Measurements from ENCODE around the gene ARHGAP10. TPM values are rescaled to one million over a fixed set of nuclear protein-coding genes. Genes with fewer than 3 reads are reported as not detected.
A peak's percentile ranks its signal among the peaks of the same experiment; 100 is the strongest.

ARHGAP10 gene
- total RNA-seq, 1 experiment from 2014 or later: 25.0 TPM

DNA sequence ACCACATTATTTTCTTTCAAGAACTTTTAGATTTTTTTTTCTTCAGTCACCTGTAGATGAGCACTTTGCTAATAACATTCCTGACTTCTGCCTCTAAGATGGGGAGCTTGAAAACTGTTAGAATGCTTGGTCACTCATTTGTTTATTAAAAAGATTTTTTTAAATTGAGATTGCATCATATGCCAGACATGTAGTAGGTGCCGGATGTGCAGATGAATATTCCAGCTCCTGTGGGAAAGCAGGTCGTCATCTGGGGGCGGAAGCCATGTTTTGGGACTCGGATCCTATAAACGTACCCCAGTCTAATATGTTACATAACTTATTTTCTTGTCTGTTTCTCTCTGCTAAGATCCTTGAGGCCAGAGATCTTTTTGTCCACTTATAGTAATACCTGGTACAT is 236.8 kb downstream of the ARHGAP10 start:
- Histone ChIP-seq H3K4me1 (no peaks in the 10 kb centered on the region), H3K4me3 (no peak overlapping the region), H3K36me3 (peaks cover 10% of the 10 kb centered on the region), H3K27ac (no peak overlapping the region), H3K9me3 (replicated peaks) (no peaks in the 10 kb centered on the region), H3K27me3 (no peaks in the 10 kb centered on the region)
- DNase-seq: no peak

DNA sequence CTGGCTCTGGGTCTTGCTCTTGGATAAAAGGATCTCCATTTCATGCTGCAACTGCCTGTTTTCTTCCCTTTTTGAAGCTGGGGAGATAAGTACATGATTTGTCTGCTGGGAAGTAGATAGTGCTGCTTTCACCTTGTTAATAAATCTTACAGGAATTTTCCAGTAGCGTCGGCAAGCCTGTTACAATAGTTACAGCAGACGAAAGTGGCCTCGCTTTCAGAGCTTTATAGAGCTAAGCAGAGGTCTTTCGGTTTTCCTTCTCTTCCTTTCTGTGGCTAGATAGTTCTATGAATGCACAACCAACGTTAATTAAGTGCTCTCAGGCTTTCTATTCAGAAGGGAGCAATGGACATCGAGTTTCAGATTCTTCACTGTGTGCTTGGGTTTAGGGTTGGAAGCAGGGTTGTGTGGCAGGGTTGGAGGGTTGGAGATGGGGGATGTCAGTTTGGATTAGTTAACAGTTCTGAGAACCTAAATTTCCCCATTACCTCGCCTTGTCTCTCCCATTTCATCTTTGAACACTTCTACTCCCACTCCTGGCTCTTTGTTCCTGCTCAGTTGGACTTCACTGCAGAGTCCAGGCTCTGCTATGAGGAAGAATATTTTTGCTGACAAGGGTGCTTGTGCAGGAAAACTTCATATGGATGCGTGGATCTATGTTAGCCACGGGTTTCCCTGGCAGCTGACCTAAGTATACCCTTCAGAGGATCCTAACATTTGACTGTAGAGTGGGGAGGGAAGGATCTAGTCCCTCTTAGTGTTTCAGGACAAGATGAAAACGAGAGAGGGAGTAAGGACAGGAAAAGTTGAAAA is 237.9 kb downstream of the ARHGAP10 start:
- peaks cover 10% of the 10 kb centered on the region for H3K36me3 ChIP-seq
- DNase-seq: no peak
- H3K4me1 ChIP-seq: no peaks in the 10 kb centered on the region
- no peaks in the 10 kb centered on the region for H3K9me3 ChIP-seq (replicated peaks)
- H3K27me3 ChIP-seq: no peaks in the 10 kb centered on the region
- no peak overlapping the region for H3K27ac ChIP-seq
- H3K4me3 ChIP-seq: no peak overlapping the region

DNA sequence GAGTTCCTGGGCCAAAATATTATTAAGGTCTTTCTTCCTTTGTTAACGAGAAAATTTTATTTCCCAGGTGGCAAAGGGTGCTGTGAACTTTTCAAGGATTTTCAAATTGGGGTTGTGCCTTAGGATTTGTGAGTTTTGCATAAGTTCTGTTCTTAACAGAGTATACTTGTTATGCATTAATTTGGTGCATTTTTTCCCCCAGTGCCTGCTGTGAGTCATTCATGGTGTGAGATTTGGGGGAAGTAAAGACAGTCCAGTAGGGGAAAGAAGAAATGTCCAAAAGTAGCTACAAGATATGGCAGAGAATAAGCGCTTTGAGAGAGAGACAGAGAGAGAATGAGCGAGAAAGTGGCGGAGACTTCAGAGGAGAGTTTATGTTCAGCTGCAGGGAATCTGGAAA is 239.2 kb downstream of the ARHGAP10 start:
- no peaks in the 10 kb centered on the region for H3K4me1 ChIP-seq
- no peak overlapping the region for H3K4me3 ChIP-seq
- no peak for DNase-seq
- H3K27ac ChIP-seq: no peak overlapping the region
- H3K9me3 ChIP-seq (replicated peaks): no peaks in the 10 kb centered on the region
- no peaks in the 10 kb centered on the region for H3K27me3 ChIP-seq
- peaks cover 10% of the 10 kb centered on the region for H3K36me3 ChIP-seq

DNA sequence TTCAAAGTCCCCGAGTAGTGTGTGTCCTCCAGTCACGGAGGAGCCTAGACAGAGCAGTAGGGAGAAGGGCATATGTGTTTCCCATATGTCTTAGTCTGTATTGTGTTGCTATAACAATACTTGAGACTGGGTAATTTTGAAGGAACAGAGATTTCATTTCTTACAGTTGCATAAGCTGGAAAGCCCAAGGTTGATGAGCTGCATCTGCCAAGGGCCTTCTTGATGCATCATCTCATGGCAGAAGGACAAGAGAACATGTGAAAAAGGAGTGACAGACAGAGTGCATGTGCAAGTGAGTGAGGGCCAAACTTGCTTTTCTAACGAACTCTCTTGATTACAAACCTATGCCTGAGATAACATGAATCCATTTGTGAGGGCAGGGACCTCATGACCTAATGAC is 243.4 kb downstream of the ARHGAP10 start:
- H3K27ac ChIP-seq: no peak overlapping the region

DNA sequence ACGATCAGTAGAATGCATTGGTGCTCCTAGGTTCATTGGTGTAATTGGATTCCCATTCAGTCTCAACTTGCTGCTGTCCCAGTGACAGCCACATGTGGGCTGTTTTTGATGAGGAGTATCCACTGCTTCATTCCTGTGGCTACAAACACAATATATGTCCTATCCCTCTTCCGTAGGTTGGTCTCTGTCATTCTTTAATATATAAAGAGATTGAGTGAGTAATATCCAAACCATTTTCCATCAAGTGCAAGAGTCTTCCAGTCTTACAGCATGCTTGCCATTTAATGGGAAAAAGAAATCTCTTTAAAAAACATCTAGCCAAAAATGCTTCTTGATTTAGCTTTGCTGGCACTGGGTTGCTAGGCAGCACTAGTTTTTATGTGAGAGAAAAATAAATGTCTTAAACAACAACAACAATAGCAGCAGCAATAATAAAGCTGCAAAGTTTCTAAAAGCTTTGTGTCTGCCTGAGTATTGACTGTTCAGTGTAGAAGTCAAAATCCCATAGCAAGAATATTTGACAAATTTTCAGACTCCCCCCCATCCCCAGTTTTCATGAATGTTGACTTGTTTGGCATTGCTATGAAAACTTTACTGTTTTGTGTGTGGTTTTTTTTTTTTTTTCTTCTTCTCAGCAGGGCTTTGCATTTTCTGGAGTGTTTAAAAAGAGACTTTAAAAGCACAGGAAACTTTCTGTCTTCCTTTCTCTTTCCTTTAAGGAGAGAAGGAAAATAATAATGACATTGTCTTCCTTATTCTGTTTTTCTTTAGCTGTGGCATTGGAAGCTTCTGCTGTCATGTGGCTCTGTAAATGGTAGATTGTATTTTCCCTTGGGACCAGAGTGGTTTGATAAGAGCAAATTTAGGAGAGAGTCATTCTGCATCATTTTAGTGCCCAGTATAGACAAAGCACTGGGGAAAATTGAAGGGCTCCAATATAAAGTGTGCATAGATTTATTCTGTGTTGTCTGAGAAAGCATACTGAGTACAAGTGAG is 244.3 kb downstream of the ARHGAP10 start:
- peaks cover 3% of the 10 kb centered on the region; the same call in 1 of the 2 replicates for H3K9me3 ChIP-seq (replicated peaks)
- no peak overlapping the region for H3K4me3 ChIP-seq
- no peak for DNase-seq
- H3K27me3 ChIP-seq: no peaks in the 10 kb centered on the region
- no peaks in the 10 kb centered on the region; the same call in 1 of the 2 replicates for H3K36me3 ChIP-seq
- H3K27ac ChIP-seq: no peak overlapping the region
- no peaks in the 10 kb centered on the region for H3K4me1 ChIP-seq

More for the DNA sequence above, 243.4 kb downstream of the ARHGAP10 start:
- H3K36me3 ChIP-seq: no peaks in the 10 kb centered on the region; the same call in 1 of the 2 replicates
- H3K4me1 ChIP-seq: no peaks in the 10 kb centered on the region
- no peak overlapping the region for H3K4me3 ChIP-seq
- no peaks in the 10 kb centered on the region for H3K27me3 ChIP-seq
- peaks cover 3% of the 10 kb centered on the region; the same call in 1 of the 2 replicates for H3K9me3 ChIP-seq (replicated peaks)
- no peak for DNase-seq

DNA sequence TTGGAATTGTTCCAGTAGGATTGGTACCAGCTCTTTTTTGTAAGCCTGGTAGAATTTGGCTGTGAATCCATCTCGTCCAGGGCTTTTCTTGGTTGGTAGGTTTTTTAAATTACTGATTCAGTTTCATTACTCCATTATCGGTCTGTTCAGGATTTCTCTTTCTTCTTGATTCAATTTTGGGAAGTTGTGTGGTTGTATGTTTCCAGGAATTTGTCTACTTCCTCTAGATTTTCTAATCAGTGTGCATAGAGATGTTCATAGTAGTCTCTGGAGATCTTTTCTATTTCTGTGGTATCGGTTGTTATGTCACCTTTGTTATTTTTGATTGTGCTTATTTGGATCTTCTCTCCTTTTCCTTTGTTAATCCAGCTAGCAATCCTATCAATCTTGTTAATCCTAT is 248.7 kb downstream of the ARHGAP10 start:
- no peak for DNase-seq
- Histone ChIP-seq H3K9me3 (replicated peaks) (peaks cover 3% of the 10 kb centered on the region; the same call in 1 of the 2 replicates), H3K27me3 (no peaks in the 10 kb centered on the region), H3K27ac (no peak overlapping the region), H3K4me1 (no peaks in the 10 kb centered on the region), H3K4me3 (no peak overlapping the region), H3K36me3 (no peaks in the 10 kb centered on the region)

DNA sequence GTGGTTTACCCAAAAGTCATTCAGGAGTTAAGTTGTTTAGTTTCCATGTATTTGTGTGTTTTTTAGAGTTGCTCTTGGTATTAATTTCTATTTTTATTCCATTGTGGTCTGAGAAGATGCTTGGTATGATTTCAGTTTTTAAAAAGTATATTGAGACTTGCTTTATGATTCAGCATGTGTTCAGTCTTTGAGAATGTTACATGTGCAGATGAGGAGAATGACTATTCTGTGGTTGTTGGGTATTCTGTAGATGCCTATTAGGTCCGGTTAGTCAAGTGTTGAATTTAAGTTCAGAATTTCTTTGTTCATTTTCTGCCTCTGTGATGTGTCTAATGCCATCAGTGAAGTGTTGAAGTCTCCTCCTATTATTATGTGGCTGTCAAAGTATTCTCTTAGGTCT is 249.4 kb downstream of the ARHGAP10 start:
- no peak for DNase-seq
- Histone ChIP-seq H3K4me3 (no peak overlapping the region), H3K4me1 (no peaks in the 10 kb centered on the region), H3K27me3 (no peaks in the 10 kb centered on the region), H3K36me3 (no peaks in the 10 kb centered on the region), H3K27ac (no peak overlapping the region), H3K9me3 (replicated peaks) (peaks cover 3% of the 10 kb centered on the region; the same call in 1 of the 2 replicates)

DNA sequence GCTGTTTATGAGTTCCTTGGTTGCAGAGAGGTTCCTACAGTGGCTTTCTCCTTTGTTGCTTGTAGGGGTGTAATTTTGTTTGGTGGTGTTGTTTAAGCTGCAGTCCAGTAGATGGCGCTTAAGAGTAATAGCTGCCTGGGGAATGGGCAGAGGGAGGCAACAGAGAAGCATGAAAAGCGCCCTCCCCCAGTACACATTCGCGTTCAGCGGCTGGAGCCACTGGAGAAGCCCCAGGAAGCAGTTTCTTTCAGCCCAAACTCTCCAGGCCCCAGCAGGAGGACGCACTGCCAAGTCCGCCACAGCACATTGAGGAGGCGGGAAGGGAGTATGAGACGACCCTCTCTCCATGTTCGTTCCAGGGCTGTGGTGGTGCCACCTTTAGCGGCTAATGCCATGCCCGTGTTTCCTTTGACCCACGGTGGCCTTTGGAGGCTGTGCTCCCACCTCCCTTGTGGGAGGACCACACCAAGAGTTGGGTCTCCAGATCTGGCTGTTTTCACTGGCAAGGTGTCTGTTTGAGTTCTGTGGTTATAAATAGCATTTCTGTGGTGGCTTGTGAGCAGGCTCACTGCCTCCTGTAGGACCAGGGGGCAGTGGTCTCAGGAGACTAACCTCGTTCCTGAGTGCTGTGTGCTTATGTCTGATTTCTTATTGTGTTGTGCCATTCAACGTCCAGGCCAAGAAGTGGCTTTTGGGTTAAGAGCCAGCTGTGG is 252.3 kb downstream of the ARHGAP10 start:
- Histone ChIP-seq H3K9me3 (replicated peaks) (no peaks in the 10 kb centered on the region), H3K36me3 (no peaks in the 10 kb centered on the region)
- peak; percentile 21 to 63 for DNase-seq

DNA sequence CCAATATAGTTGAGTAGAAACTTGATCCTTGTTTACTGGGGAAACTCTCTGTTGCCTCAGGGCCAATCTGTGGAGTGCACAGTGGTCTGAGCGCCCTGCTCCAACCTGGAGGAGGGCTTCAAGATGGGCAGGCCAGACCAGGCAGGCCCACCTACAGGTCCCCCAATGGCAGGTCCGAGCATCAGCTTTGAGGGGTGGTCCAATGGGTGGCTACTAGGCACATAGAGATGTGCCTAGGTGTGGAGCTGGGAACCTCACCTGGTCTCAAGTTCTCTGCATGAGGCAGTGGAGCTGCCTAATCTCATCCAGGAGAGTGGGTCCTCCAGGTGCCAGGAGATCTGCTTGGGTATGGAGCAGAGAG is 252.9 kb downstream of the ARHGAP10 start:
- Histone ChIP-seq H3K27me3 (no peaks in the 10 kb centered on the region), H3K27ac (no peak overlapping the region), H3K9me3 (replicated peaks) (no peaks in the 10 kb centered on the region), H3K4me3 (no peak overlapping the region), H3K4me1 (no peaks in the 10 kb centered on the region), H3K36me3 (no peaks in the 10 kb centered on the region)
- no peak for DNase-seq

More for the DNA sequence above, 252.3 kb downstream of the ARHGAP10 start:
- H3K27me3 ChIP-seq: no peaks in the 10 kb centered on the region
- no peaks in the 10 kb centered on the region for H3K4me1 ChIP-seq
- H3K4me3 ChIP-seq: no peak overlapping the region
- no peak overlapping the region for H3K27ac ChIP-seq

DNA sequence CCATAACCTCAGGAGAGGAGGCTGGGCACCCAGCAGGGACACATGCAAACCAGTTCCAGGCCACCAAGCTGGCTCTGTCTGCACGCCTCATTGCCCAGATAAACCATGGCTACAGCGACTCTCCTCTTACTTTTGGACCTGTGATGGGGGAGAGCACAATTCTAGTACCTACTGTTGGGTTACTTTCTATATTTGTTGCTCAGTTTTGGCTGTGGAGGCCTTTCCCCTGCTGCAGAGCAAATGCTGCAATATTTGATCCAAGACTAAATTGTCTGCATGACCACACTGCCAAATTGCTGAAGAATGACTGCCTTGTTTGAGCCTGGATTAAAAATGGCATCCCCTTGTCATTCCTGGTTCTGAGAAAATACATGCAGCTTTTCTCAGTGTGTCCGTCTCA is 253.5 kb downstream of the ARHGAP10 start:
- no peak overlapping the region for H3K27ac ChIP-seq
- DNase-seq: no peak

DNA sequence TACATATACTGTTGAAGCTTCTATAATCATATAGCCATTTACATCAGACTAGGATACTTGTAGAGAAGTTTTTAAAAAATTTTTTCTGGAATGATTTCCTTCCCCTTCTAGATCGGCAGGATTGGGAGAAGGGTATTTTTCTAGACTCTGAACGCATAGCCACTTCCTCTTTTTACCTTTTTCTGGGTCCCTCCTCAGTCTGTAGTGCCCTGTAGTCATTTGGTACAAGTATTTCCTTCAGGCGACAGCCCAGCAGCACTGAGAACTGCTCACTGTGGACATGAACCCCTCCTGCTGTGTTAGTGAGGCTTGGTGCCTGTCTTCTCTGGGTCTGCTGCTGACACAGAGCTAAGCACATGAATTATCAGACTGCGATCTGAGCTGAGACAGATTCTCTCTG is 255.4 kb downstream of the ARHGAP10 start:
- Histone ChIP-seq H3K9me3 (replicated peaks) (no peaks in the 10 kb centered on the region), H3K36me3 (no peaks in the 10 kb centered on the region), H3K4me3 (no peak overlapping the region), H3K4me1 (no peaks in the 10 kb centered on the region), H3K27ac (no peak overlapping the region), H3K27me3 (no peaks in the 10 kb centered on the region)
- no peak for DNase-seq

More for the DNA sequence above, 253.5 kb downstream of the ARHGAP10 start:
- Histone ChIP-seq H3K27me3 (no peaks in the 10 kb centered on the region), H3K36me3 (no peaks in the 10 kb centered on the region), H3K4me3 (no peak overlapping the region), H3K4me1 (no peaks in the 10 kb centered on the region), H3K9me3 (replicated peaks) (no peaks in the 10 kb centered on the region)

DNA sequence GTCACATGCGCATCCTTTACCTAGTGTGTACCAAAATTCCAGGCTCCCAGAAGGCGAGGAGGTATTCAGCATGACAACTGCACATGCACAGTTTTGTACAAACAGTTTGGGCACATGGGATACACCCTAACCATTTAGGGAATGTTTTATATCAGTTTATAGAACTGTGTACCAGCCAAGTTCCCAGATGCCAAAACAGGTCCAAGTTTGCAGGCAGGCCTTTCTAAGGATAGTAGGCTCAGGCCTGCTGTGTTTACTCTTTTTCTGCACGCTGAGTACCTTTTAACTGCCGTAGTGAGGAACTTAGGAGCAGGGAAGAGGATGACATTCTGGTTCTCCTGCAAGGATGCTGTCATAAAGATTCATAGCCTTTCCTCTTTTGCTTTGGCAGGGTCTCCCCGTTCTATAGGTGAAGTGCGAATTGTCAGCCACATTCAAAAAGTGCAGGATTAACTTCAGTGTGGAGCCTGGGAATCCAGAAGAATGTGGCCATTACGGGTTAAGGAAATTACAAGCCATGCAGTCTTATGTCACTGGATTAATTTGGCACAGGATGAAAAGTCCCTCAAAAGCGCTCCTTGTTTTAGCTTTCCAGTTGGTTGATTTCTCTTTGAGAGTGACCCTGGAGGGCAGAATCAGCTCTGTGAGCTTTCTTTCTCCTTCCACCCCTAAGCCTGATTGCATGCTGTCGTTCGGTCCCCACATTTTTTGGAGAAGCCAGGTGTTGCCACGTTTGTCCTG is 259.8 kb downstream of the ARHGAP10 start:
- no peaks in the 10 kb centered on the region for H3K36me3 ChIP-seq
- peaks cover 20% of the 10 kb centered on the region for H3K4me1 ChIP-seq
- no peaks in the 10 kb centered on the region for H3K9me3 ChIP-seq (replicated peaks)
- H3K27ac ChIP-seq: no peak overlapping the region
- DNase-seq: no peak
- no peak overlapping the region for H3K4me3 ChIP-seq
- no peaks in the 10 kb centered on the region for H3K27me3 ChIP-seq

DNA sequence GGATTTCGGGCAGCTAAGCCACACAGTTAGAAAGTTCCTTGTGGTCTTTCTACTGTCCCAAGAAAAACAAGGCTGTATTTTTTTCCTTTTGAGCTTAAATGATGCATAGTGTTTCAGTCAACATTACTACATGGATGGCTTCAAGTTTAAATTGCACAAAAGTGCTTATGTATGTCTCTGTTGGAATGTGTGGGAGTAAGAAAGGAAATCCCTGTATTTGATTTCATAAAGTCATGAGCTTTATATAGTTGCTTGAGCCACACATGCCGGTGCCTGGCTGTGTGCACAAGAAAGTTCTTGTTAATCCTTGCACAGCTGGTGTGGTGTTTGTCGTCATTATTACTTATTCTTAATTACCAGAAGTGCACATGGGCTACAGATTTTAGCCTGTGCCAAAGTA is 262.2 kb downstream of the ARHGAP10 start:
- no peaks in the 10 kb centered on the region for H3K9me3 ChIP-seq (replicated peaks)
- no peak overlapping the region for H3K4me3 ChIP-seq
- H3K36me3 ChIP-seq: no peaks in the 10 kb centered on the region; the same call in 1 of the 2 replicates
- DNase-seq: peak; percentile 32 to 55
- no peaks in the 10 kb centered on the region for H3K27me3 ChIP-seq
- no peak overlapping the region for H3K27ac ChIP-seq
- peaks cover 20% of the 10 kb centered on the region for H3K4me1 ChIP-seq
